ENCODE measurements around the gene SEH1L.

Gene SEH1L

DNA sequence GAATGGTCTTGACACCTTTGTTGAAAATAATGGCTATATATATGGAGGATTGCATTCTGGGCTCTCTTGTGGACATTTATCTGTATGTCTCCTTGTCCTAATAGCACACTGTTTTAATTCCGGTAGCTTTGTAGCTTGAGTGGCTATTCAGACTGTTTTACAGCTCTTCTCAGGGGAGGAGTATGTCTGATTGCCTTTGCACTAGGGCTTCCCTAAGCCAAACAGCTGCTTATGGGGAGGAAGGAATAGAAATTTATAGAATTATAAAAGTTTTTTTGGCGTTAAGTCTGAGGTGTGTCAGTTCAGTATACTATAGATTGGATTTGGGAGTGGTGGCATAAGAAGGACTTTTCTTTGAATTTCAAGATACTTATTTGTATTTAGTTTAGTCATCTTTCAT lies 12.6 kb downstream of the SEH1L start:
- DNase-seq (ENCODE audit: low read depth, low spot score), result no peak
- H3K4me3 ChIP-seq (ENCODE audit: low read depth, low read length), result no peak overlapping the region
- TF ChIP-seq, protein P1, sequence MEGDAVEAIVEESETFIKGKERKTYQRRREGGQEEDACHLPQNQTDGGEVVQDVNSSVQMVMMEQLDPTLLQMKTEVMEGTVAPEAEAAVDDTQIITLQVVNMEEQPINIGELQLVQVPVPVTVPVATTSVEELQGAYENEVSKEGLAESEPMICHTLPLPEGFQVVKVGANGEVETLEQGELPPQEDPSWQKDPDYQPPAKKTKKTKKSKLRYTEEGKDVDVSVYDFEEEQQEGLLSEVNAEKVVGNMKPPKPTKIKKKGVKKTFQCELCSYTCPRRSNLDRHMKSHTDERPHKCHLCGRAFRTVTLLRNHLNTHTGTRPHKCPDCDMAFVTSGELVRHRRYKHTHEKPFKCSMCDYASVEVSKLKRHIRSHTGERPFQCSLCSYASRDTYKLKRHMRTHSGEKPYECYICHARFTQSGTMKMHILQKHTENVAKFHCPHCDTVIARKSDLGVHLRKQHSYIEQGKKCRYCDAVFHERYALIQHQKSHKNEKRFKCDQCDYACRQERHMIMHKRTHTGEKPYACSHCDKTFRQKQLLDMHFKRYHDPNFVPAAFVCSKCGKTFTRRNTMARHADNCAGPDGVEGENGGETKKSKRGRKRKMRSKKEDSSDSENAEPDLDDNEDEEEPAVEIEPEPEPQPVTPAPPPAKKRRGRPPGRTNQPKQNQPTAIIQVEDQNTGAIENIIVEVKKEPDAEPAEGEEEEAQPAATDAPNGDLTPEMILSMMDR (IDR thresholded peaks at IDR 0.05; ENCODE audit: low read depth, low read length), result no peak
- in situ Hi-C loops (cut with HindIII; ENCODE audit: low sequenced_read_pairs), result no loop called here

DNA sequence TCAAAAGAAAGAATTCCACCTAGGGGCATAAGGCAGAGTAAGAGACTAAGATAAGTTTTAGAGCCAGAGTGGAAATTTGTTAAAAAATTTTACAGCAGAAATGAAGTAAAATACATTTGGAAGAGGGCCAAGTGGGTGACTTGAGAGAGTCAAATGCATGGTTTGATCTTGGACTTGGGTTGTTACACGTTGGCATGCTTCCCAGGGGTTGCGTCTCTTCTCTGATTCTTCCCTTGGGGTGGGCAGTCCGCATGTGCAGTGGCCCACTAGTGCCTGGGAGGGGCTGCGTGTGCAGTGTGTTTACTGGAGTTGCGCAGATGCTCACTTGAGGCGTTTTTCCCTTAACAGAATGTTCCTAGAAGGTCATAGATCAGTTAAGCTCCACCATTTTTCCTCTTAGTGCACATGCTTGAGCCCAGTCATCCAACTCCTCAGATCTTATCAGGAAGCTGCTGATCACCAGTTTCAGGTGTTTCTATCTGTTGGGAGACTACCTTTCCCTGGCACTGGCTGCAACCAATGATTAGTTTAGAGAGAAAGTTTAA lies 13.1 kb downstream of the SEH1L start:
- no peak overlapping the region for H3K4me3 ChIP-seq (ENCODE audit: low read depth, low read length)
- DNase-seq (ENCODE audit: low read depth, low spot score), result no peak
- in situ Hi-C loops (cut with HindIII; ENCODE audit: low sequenced_read_pairs), result no loop called here
- TF ChIP-seq, protein P1 (IDR thresholded peaks at IDR 0.05; ENCODE audit: low read depth, low read length), result no peak

GRCh38 chr18:12963069-12963468 lies 15.3 kb downstream of the SEH1L start:
- in situ Hi-C loops (cut with HindIII; ENCODE audit: low sequenced_read_pairs), result no loop called here
- no peak overlapping the region for H3K4me3 ChIP-seq (ENCODE audit: low read depth, low read length)
- TF ChIP-seq, protein P1 (IDR thresholded peaks at IDR 0.05; ENCODE audit: low read depth, low read length), result no peak
- DNase-seq (ENCODE audit: low read depth, low spot score), result no peak

- no peak for DNase-seq (ENCODE audit: low read depth, low spot score)
- H3K4me3 ChIP-seq (ENCODE audit: low read depth, low read length), result no peak overlapping the region
- in situ Hi-C loops (cut with HindIII; ENCODE audit: low sequenced_read_pairs), result no loop called here
- TF ChIP-seq, protein P1 (IDR thresholded peaks at IDR 0.05; ENCODE audit: low read depth, low read length), result no peak
These were observed 20.3 kb downstream of the SEH1L start for GRCh38 chr18:12968115-12968514.

GRCh38 chr18:12968619-12969018 lies 20.8 kb downstream of the SEH1L start:
- no peak overlapping the region for H3K4me3 ChIP-seq (ENCODE audit: low read depth, low read length)
- TF ChIP-seq, protein P1 (IDR thresholded peaks at IDR 0.05; ENCODE audit: low read depth, low read length), result no peak
- in situ Hi-C loops (cut with HindIII; ENCODE audit: low sequenced_read_pairs), result no loop called here
- DNase-seq (ENCODE audit: low read depth, low spot score), result no peak

GRCh38 chr18:12973562-12974213 lies 25.9 kb downstream of the SEH1L start:
- TF ChIP-seq, protein P1 (IDR thresholded peaks at IDR 0.05; ENCODE audit: low read depth, low read length), result no peak
- in situ Hi-C loops (cut with HindIII; ENCODE audit: low sequenced_read_pairs), result no loop called here
- no peak for DNase-seq (ENCODE audit: low read depth, low spot score)
- no peak overlapping the region for H3K4me3 ChIP-seq (ENCODE audit: low read depth, low read length)

Data from astrocyte of the spinal cord (primary cell).